NCI-H82 (cell line): ENCODE measurements around the gene APOA5.
"Not testable (repeated sequence)": the region's sequence is repeated elsewhere in the genome, so short reads cannot be mapped to it uniquely, and the experiment has no call there.

ENCODE experiments used
- DNase-seq: peaks from one replicate; lab custom pipeline; 2025; lab: John Stamatoyannopoulos, UW

Gene APOA5

GRCh38 chr11:116827461-116827860 is 35.8 kb upstream of the APOA5 start:
- DNase-seq = no peak

GRCh38 chr11:116826751-116827431 is 35.2 kb upstream of the APOA5 start:
- no peak for DNase-seq

GRCh38 chr11:116825854-116826750 is 34.4 kb upstream of the APOA5 start:
- DNase-seq = no peak

- no peak for DNase-seq
Observed at GRCh38 chr11:116825434-116825833, 33.8 kb upstream of the APOA5 start.

- no peak for DNase-seq
Observed at GRCh38 chr11:116823031-116823843, 31.6 kb upstream of the APOA5 start, which contains the start of gene APOA4. Gene APOA4, minus strand, starts transcription at chr11:116823304. Its CDS starts 113 bp downstream, at chr11:116823191.

- no peak for DNase-seq
Observed at GRCh38 chr11:116822575-116822974, 30.9 kb upstream of the APOA5 start.

GRCh38 chr11:116821050-116821918 is 29.6 kb upstream of the APOA5 start:
- DNase-seq = no peak

- DNase-seq = no peak
Observed at GRCh38 chr11:116819049-116819448, 27.4 kb upstream of the APOA5 start.

GRCh38 chr11:116814502-116814901 is 22.8 kb upstream of the APOA5 start:
- DNase-seq = no peak

- DNase-seq = no peak
Observed at GRCh38 chr11:116813781-116814471, 22.2 kb upstream of the APOA5 start.

GRCh38 chr11:116813170-116813569 is 21.5 kb upstream of the APOA5 start:
- DNase-seq = no peak

- DNase-seq = no peak
Observed at GRCh38 chr11:116812109-116812508, 20.4 kb upstream of the APOA5 start.

- DNase-seq = no peak
Observed at GRCh38 chr11:116811194-116811593, 19.5 kb upstream of the APOA5 start.

GRCh38 chr11:116808262-116809175 is 16.8 kb upstream of the APOA5 start:
- DNase-seq = no peak

- no peak for DNase-seq
Observed at GRCh38 chr11:116807601-116808261, 16.1 kb upstream of the APOA5 start.

- no peak for DNase-seq
Observed at GRCh38 chr11:116804001-116804400, 12.3 kb upstream of the APOA5 start.

- not testable (repeated sequence) for DNase-seq
Observed at GRCh38 chr11:116801662-116802061, 10.0 kb upstream of the APOA5 start.

- no peak for DNase-seq
Observed at GRCh38 chr11:116800610-116801009, 8.9 kb upstream of the APOA5 start.

GRCh38 chr11:116798368-116798767 is 6.7 kb upstream of the APOA5 start:
- no peak for DNase-seq
